Raji (cell line): ENCODE data around the gene ARHGAP23.

Experiments used
- POLR2A ChIP-seq: IDR thresholded peaks from 2 replicates; pipeline ENCODE4 v1.6.1; 2011; ENCODE audit warnings: low read depth, low read length, control low read depth; ENCODE audit not compliant: insufficient read depth

Gene ARHGAP23

GRCh38 chr17:38507436-38507835 is 79.2 kb downstream of the ARHGAP23 start:
- TF ChIP-seq POLR2A = no peak

DNA sequence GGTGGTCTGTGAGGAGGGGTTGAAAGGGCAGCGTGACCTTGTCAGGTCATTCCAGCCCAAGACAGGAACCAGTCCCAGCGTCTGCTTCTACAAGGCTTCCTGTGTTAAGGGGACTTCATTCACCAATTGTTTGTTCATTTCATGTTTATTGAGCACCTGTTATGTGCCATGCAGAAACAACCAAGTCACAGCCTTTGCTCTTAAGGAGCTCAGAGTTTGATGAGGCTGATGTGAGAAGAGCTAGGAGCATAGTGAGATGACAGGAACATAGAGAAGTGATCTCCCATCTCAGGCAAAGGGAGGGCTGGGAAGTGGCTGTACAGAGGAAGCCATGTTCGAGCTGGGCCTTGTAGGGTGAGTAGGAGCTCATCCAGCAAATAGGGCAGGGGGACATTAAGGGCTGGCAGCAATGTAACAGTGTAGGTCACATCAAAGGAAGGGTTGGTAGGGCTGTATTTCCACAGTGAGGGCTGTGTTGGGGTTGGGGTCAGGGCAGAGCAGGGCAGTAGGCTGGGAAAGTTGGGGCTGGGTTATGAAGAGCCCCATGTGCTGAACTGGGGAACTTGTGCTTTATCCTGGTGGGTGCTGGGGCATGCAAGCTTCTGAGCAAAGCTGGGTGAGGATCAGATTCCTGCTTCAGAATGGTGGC is 79.8 kb downstream of the ARHGAP23 start:
- no peak for TF ChIP-seq POLR2A

DNA sequence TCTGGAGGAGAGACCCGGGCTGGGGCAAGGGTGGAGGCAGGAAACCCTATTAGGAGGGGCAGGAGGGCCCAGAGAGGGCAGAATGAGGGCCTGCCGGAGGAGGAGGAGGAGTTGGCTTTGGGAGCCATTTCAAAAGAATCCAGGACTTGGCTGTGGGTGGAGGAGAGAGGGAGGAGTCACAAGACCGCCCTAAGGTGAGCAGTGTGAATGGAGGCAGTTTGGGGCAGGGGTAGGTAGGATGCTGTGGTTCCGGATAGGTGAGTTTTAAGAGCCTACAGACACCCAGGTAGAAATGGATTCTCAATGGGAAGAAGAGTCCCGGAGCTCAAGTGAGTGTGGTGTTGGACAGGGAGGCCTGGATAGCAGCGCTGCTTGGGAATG is 80.3 kb downstream of the ARHGAP23 start:
- TF ChIP-seq POLR2A = no peak

GRCh38 chr17:38508954-38509771 is 80.9 kb downstream of the ARHGAP23 start:
- no peak for TF ChIP-seq POLR2A

- TF ChIP-seq POLR2A = no peak
Measured at GRCh38 chr17:38509772-38510420, 81.6 kb downstream of the ARHGAP23 start.

- TF ChIP-seq POLR2A = no peak
Measured at GRCh38 chr17:38510421-38511149, 82.3 kb downstream of the ARHGAP23 start.

GRCh38 chr17:38511150-38512108 is 83.2 kb downstream of the ARHGAP23 start:
- TF ChIP-seq POLR2A = no peak

- no peak for TF ChIP-seq POLR2A
Measured at GRCh38 chr17:38512473-38513058, 84.3 kb downstream of the ARHGAP23 start.

- TF ChIP-seq POLR2A = no peak
Measured at GRCh38 chr17:38532451-38532850, 104.2 kb downstream of the ARHGAP23 start.

DNA sequence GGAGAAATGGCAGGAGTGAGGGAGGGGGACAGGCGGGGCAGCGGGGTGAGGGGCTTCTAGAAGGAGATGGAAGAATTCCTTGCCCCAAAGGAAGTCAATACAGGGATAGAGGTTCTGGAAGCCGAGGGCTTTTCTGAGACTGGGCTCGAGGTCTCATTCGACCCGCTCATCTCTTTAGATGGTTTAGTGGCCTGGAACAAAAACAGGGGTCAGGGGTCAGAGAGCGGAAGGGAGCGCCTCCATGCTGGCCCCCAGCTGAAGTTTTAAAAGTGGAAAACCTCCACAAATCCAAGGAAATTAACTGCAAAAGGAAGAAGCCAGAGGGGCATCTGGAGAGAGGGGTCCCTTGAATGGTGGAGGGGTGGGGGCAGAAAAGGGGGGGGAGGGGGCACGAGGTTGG is 105.0 kb downstream of the ARHGAP23 start:
- TF ChIP-seq POLR2A = no peak

DNA sequence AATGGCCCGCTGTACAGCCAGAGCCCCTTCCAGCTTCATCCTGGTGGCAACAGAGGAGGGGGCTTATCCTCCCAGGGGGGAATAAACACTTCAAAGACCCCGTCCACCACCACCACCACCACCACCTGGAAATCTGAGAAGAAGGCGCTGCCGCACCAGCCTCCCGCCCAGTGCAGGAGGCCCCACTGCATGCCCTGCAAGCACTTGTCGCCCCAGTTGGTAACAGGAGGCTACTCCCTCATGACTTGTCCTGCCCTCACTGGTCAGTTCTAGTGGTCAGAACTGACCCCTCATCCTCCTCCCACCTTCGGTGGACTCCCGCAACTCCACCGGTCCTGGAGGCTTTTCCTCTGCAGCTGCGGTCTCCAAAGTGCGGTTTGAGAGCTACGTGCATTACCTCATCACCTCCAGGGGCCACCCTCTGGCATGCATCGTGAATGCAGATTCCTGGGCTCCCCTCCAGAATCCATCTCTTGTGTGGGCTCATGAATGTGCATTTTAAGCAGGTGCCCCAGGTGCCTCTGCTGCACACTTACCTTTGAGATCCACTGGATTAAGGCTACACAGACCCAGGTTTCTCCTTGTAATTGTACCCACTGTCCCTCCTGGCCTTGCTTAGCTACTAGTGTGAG is 105.7 kb downstream of the ARHGAP23 start:
- no peak for TF ChIP-seq POLR2A

DNA sequence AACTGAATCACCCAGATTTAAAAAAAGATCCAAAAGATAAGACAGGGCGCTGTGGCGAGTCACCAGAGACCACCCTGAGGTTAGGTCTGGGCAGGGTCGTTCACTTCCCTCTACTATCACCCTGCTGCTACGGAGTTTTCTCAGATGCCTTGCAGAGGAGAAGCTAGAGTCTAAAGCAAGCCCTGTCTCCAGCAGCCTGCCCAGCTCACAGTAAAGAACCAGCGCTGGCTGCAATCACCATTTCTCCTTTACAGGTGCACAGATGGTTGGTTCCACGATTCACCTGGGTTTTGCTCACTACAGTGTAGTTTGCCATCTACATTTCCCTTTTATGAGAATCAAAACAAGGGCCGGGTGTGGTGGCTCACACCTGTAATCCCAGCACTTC is 106.2 kb downstream of the ARHGAP23 start:
- TF ChIP-seq POLR2A = no peak

DNA sequence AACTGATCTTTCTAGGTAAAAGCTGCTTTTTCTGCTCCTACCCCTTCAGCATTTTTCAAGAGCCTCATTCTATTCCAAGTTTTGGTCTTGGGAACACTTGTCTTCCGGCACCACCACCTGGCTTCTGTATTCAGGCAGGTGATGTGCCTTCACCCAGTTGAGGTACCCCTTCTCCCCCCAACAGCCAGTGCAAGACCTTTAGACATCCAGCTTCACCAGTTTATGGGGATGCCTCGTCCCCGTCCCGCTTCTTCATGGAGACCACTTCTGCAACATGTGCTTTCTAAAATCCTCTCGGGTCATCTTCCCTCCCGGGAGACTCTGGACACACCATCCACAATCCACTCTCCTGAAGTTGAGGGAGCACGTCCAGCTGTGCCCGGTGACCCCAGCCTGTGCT is 107.6 kb downstream of the ARHGAP23 start:
- TF ChIP-seq POLR2A = no peak
